IMR-90 (cell line): ENCODE data around the gene CCM2. TPM values are rescaled to one million over a fixed set of nuclear protein-coding genes. Genes with fewer than 3 reads are reported as not detected.

Source experiments
- ATAC-seq: fragments of 200-7000 bp; cut with Tn5 transposase; 2 replicates; pipeline ENCODE4 v1.9.1; 2020; ENCODE audit warnings: low read depth, mild to moderate bottlenecking, moderate library complexity
- BruUV-seq: library from RNA; stranded (reverse); fragments of 400-500 nt; replicated peaks from 2 replicates; lab custom pipeline; 2021; lab: Mats Ljungman, UMichigan
- CTCF ChIA-PET: fragments of 300-600 bp; formaldehyde crosslinking; extraction: SDS; loops from one replicate; lab custom pipeline; 2021; ENCODE audit warnings: antibody characterized with exemption; lab: Yijun Ruan, JAX
- POLR2A ChIA-PET: fragments of 300-600 bp; sonication (Branson Sonifier 250); formaldehyde crosslinking; loops from one replicate; lab custom pipeline; 2022; ENCODE audit warnings: antibody characterized with exemption; ENCODE audit not compliant: unreplicated experiment; lab: Charles Lee
- DNase-seq: peaks from one replicate; pipeline ENCODE4 v3.0.0; 2013
- H2AFZ ChIP-seq: replicated peaks from 2 replicates; pipeline ENCODE3; 2013; ENCODE audit warnings: low read length, mild to moderate bottlenecking; ENCODE audit not compliant: poor library complexity
- H2AK5ac ChIP-seq: 2 replicates; pipeline ENCODE4 v1.6.1; 2013; ENCODE audit warnings: low read depth, low read length, inconsistent platforms
- H2AK9ac ChIP-seq: replicated peaks from 2 replicates; pipeline ENCODE3; 2013; ENCODE audit warnings: mild to moderate bottlenecking, low read depth, low read length, moderate library complexity; ENCODE audit not compliant: poor library complexity
- H2BK120ac ChIP-seq: 2 replicates; pipeline ENCODE4 v1.6.1; 2013; ENCODE audit warnings: low read depth, low read length, inconsistent platforms
- H2BK15ac ChIP-seq: 3 replicates; pipeline ENCODE4 v1.6.1; 2013; ENCODE audit warnings: low read depth, low read length, inconsistent platforms
- H2BK20ac ChIP-seq: 2 replicates; pipeline ENCODE4 v1.6.1; 2013; ENCODE audit warnings: low read depth, mild to moderate bottlenecking, inconsistent platforms, low read length, moderate library complexity
- H2BK5ac ChIP-seq: 2 replicates; pipeline ENCODE4 v1.6.1; 2013; ENCODE audit warnings: mild to moderate bottlenecking, low read depth, low read length, inconsistent platforms; ENCODE audit not compliant: poor library complexity, severe bottlenecking
- H3K14ac ChIP-seq: replicated peaks from 2 replicates; pipeline ENCODE4 v1.6.1; 2013; ENCODE audit warnings: low read depth, low read length, inconsistent platforms
- H3K18ac ChIP-seq: 2 replicates; pipeline ENCODE4 v1.6.1; 2013; ENCODE audit warnings: low read depth, low read length, control low read depth
- H3K23ac ChIP-seq: 2 replicates; pipeline ENCODE4 v1.6.1; 2013; ENCODE audit warnings: low read depth, low read length, inconsistent platforms
- H3K27ac ChIP-seq: 2 replicates; pipeline ENCODE4 v1.5.1; 2013; ENCODE audit warnings: mild to moderate bottlenecking, control low read depth, low read length; ENCODE audit not compliant: insufficient read depth
- H3K27me3 ChIP-seq: 2 replicates; pipeline ENCODE4 v1.6.1; 2013; ENCODE audit warnings: low read length; ENCODE audit not compliant: control insufficient read depth, insufficient read depth
- H3K36me3 ChIP-seq: 2 replicates; pipeline ENCODE4 v1.6.1; 2013; ENCODE audit warnings: low read length, mixed read lengths; ENCODE audit not compliant: control insufficient read depth, insufficient read depth
- H3K4ac ChIP-seq: 2 replicates; pipeline ENCODE4 v1.6.1; 2013; ENCODE audit warnings: low read depth, low read length, inconsistent platforms
- H3K4me1 ChIP-seq: 2 replicates; pipeline ENCODE4 v1.6.1; 2013; ENCODE audit warnings: low read length, mixed read lengths; ENCODE audit not compliant: control insufficient read depth, insufficient read depth
- H3K4me2 ChIP-seq: 2 replicates; pipeline ENCODE4 v1.6.1; 2013; ENCODE audit warnings: low read depth, mild to moderate bottlenecking, control low read depth, low read length, moderate library complexity
- H3K4me3 ChIP-seq: 2 replicates; pipeline ENCODE4 v1.5.1; 2013; ENCODE audit warnings: low read depth, mild to moderate bottlenecking, control low read depth, low read length, moderate library complexity; ENCODE audit not compliant: insufficient read depth
- H3K56ac ChIP-seq: 2 replicates; pipeline ENCODE4 v1.6.1; 2013; ENCODE audit warnings: low read length, inconsistent platforms; ENCODE audit not compliant: insufficient read depth; ENCODE audit errors: extremely low read depth
- H3K79me1 ChIP-seq, 2 experiments: 2 replicates each; pipeline ENCODE4 v1.6.1; 2013; ENCODE audit warnings: low read length in 2 of 2, inconsistent platforms in 1 of 2, low read depth in 1 of 2
- H3K9ac ChIP-seq: 2 replicates; pipeline ENCODE4 v1.6.1; 2013; ENCODE audit warnings: low read depth, low read length, control low read depth
- H3K9me1 ChIP-seq: 2 replicates; pipeline ENCODE4 v1.6.1; 2013; ENCODE audit warnings: low read length, inconsistent platforms; ENCODE audit not compliant: insufficient read depth
- H3K9me3 ChIP-seq: 2 replicates; pipeline ENCODE4 v1.6.1; 2013; ENCODE audit warnings: low read length; ENCODE audit not compliant: control insufficient read depth, insufficient read depth
- H4K20me1 ChIP-seq: 2 replicates; pipeline ENCODE4 v1.6.1; 2013; ENCODE audit warnings: low read length, inconsistent platforms; ENCODE audit not compliant: insufficient read depth
- H4K5ac ChIP-seq: 2 replicates; pipeline ENCODE4 v1.6.1; 2013; ENCODE audit warnings: mild to moderate bottlenecking, low read depth, low read length, control low read depth
- H4K8ac ChIP-seq, 2 experiments: 2 replicates each; pipeline ENCODE4 v1.6.1; 2013; ENCODE audit warnings: low read depth in 2 of 2, low read length in 2 of 2, control low read depth in 1 of 2, inconsistent platforms in 1 of 2
- H4K91ac ChIP-seq: 2 replicates; pipeline ENCODE4 v1.6.1; 2013; ENCODE audit warnings: low read depth, low read length, inconsistent platforms; ENCODE audit not compliant: insufficient read depth
- CEBPB ChIP-seq: IDR thresholded peaks from 2 replicates; pipeline ENCODE4 v1.6.1; 2012; ENCODE audit warnings: low read depth, low read length, improper control_type of control experiment
- MXI1 ChIP-seq: IDR thresholded peaks from 2 replicates; pipeline ENCODE4 v1.6.1; 2012; ENCODE audit warnings: low read depth, mild to moderate bottlenecking, low read length, moderate library complexity, borderline replicate concordance
- WGBS, 2 experiments: methylation state at CpG; one replicate each; pipeline versions ENCODE4 v1.1.5 to v1.1.7; 2013; ENCODE audit warnings: missing lambda C conversion rate in 2 of 2; ENCODE audit not compliant: insufficient read length in 1 of 2; ENCODE audit errors: extremely low coverage in 2 of 2; 5-methylcytosine and 5-hydroxymethylcytosine counted together
- dilution Hi-C: fragments of 300-500 bp; cut with HindIII; formaldehyde crosslinking; loops from one replicate; pipeline ENCODE4 v1.14.3; 2018; ENCODE audit warnings: low sequenced_read_pairs; ENCODE audit not compliant: unreplicated experiment
- in situ Hi-C: fragments of 300-500 bp; cut with MboI; formaldehyde crosslinking; loops from 3 replicates; pipeline ENCODE4 v1.14.3; 2019; ENCODE audit warnings: low sequenced_read_pairs, inconsistent platforms, mixed read lengths
- intact Hi-C: fragments of 100-400 bp; cut with micrococcal nuclease; formaldehyde crosslinking; loops from 2 replicates; pipeline ENCODE4 v1.10.0; 2022
- polyA plus RNA-seq, 3 experiments: library from polyadenylated mRNA; depleted of rRNA; stranded (reverse); fragments of >200 nt; gene quantifications; 2 replicates each; pipeline ENCODE4 v1.2.3, GENCODE V29; 2012; ENCODE audit warnings: low replicate concordance in 1 of 3
- total RNA-seq: library from RNA; depleted of rRNA; stranded (reverse); fragments of >200 nt; gene quantifications from 2 replicates; pipeline ENCODE4 v1.2.3, GENCODE V29; 2012

Gene CCM2
- total and polyA plus RNA-seq, 2 of the 4 experiments (the other 2 are of a cell fraction): 65.2 to 78.5 TPM

DNA sequence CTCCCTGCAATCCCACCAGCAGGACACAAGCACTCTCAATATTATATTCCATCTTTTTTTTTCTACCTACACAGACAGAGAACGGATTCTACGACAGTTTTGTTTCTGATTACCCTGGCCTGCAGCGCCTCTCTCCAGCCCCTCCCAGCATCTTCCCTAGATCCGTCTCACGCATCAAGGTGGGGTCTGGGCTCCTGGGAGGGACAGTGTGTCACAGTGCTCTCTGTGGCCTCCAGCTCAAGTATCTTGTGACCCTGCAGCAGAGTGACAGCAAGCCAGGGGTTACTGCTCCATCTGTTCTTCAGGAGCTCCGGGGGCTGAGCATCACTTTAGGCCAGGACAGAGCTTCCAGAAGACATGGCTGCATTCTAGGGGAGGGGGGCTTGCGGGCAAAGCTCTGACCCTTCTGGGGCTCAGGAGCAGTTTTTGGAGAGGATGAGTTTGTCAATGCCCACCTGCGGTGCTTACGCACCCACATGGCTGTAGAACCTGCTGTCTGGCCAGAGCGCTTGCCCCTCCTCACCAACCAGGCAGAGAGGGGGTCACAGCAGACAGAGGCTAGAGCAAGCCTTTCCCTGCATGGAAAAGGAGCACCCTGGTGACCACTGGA is 43.7 kb upstream of the CCM2 start:
- no peak for TF ChIP-seq CEBPB
- TF ChIP-seq MXI1: no peak
- in situ Hi-C loops: no loop called here
- no peak overlapping the region for H3K14ac ChIP-seq
- no peaks in the 10 kb centered on the region for H3K9me1 ChIP-seq
- BruUV-seq: no TSS peak
- WGBS, 2 experiments: 80% methylated on average over 2 of the region's 10 CpGs; no CpG with 5 or more reads in 1 of the 2 experiments
- H3K4ac ChIP-seq: no peak overlapping the region
- H3K4me1 ChIP-seq: no peaks in the 10 kb centered on the region; the same call in 1 of the 2 replicates
- ATAC-seq (no peak), DNase-seq (no peak)
- H3K9ac ChIP-seq: no peak overlapping the region
- no peaks in the 10 kb centered on the region for H3K36me3 ChIP-seq
- no peak overlapping the region for H3K4me2 ChIP-seq
- dilution Hi-C loops: no loop called here
- no peak overlapping the region for H2AK5ac ChIP-seq
- no peaks in the 10 kb centered on the region for H4K20me1 ChIP-seq
- H3K27ac ChIP-seq: no peak overlapping the region
- no peak overlapping the region for H2BK120ac ChIP-seq
- no peak overlapping the region for H4K5ac ChIP-seq
- H3K23ac ChIP-seq: no peak overlapping the region
- no peaks in the 10 kb centered on the region for H3K9me3 ChIP-seq
- H2AFZ ChIP-seq: no peak overlapping the region
- POLR2A ChIA-PET: no interaction called here
- H4K91ac ChIP-seq: no peak overlapping the region
- H3K56ac ChIP-seq: no peak overlapping the region
- no peak overlapping the region for H3K18ac ChIP-seq
- no peak overlapping the region for H2BK5ac ChIP-seq
- peaks cover 16% of the 10 kb centered on the region for H3K27me3 ChIP-seq
- H2BK15ac ChIP-seq: no peak overlapping the region
- H3K4me3 ChIP-seq: no peak overlapping the region
- H3K79me1 ChIP-seq: no peaks in the 10 kb centered on the region
- CTCF ChIA-PET: no interaction called here
- no peak overlapping the region for H4K8ac ChIP-seq
- H2BK20ac ChIP-seq: no peak overlapping the region
- intact Hi-C loops: no loop called here
- no peak overlapping the region for H2AK9ac ChIP-seq
